ENCODE data around the gene VPS36.
"Not testable (repeated sequence)": the region's sequence is repeated elsewhere in the genome, so short reads cannot be mapped to it uniquely, and the experiment has no call there.

The VPS36 gene

DNA sequence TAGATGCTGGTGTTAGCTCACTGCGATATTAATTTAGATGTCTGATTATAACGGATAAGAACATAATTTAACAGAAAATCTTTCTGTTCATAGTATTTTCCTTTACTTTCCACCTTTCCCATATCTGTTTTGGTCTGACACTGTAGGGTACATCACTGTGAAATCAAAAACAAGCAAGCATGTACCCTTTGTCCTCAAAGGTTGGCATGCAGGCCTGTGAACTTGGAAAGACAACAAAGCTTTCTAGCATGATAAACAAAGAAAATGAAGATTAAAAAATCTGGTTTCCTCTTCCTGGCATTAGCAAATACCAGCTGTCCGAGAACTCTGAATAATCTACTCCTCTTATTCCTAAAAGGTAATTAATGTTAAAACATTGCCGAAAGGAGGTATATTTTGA is 76.0 kb downstream of the VPS36 start:
- no peak for DNase-seq

DNA sequence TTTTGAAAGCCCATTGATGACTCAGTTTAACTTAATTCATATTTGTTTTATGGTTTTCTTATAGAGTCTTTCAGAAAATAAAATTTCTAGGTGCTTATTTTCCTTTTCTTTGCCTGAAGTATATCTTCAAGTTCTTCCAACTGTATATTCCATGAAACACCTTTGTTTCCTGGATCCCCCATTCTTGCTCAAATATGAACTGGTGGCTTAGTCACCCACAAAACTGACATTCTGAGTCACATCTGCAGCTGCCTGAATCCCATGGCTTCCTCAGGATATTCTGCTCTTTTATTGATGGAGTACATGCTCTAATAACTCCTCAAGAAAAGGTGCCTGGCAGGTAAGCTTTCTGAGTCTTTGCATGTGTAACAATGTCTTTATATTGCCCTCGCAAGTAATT is 77.2 kb downstream of the VPS36 start:
- not testable (repeated sequence) for DNase-seq

GRCh38 chr13:52371736-52372247 is 78.6 kb downstream of the VPS36 start:
- no peak for DNase-seq

- no peak for DNase-seq
Observed at GRCh38 chr13:52366291-52366690, 84.1 kb downstream of the VPS36 start.
